Stimulated activated naive B cell treated with anti-CD40 and anti-IgM and Interleukin-4, amounts not matched to agents 10 μg/mL and 1 μg/mL and 100 μg/mL, for 72 hours (primary cell): ENCODE results near the gene CHML.
A peak's percentile ranks its signal among the peaks of the same experiment; 100 is the strongest.

Experiments used
- ATAC-seq, 2 donors: fragments of 150-1000 bp; cut with Tn5 transposase; replicated peaks; 2 replicates each; pipeline ENCODE4 v1.10.0; 2021; ENCODE audit warnings: moderate library complexity in 1 of 2
- DNase-seq: peaks from one replicate; pipeline ENCODE4 v3.0.0; 2021
- H3K27ac Mint-ChIP-seq: one replicate; pipeline ENCODE4 v1.8.0; 2022; ENCODE audit warnings: mild to moderate bottlenecking, mixed read lengths
- H3K27me3 Mint-ChIP-seq, 2 donors: one replicate each; pipeline ENCODE4 v1.8.0; 2022; ENCODE audit warnings: mixed read lengths in 2 of 2
- H3K36me3 Mint-ChIP-seq, 2 donors: one replicate each; pipeline ENCODE4 v1.8.0; 2022; ENCODE audit warnings: mixed read lengths in 2 of 2, mild to moderate bottlenecking in 1 of 2
- H3K4me1 Mint-ChIP-seq, 2 donors: one replicate each; pipeline ENCODE4 v1.8.0; 2022; ENCODE audit warnings: mixed read lengths in 2 of 2, mild to moderate bottlenecking in 1 of 2
- H3K4me3 Mint-ChIP-seq, 2 donors: one replicate each; pipeline ENCODE4 v1.8.0; 2022; ENCODE audit warnings: mild to moderate bottlenecking in 2 of 2, mixed read lengths in 2 of 2, moderate library complexity in 1 of 2
- H3K9me3 Mint-ChIP-seq, 2 donors: one replicate each; pipeline ENCODE4 v1.8.0; 2022; ENCODE audit warnings: mixed read lengths in 2 of 2, mild to moderate bottlenecking in 1 of 2

The CHML gene

GRCh38 chr1:241605146-241605805, 34.9 kb downstream of the CHML start:
- Mint-ChIP-seq H3K27ac (peak overlapping the region; percentile 7), H3K9me3 (peaks cover 3 to 11% of the 10 kb centered on the region in 2 donors), H3K4me3 (no peak overlapping the region), H3K36me3 (peaks cover 48 to 61% of the 10 kb centered on the region in 2 donors), H3K27me3 (no peaks in the 10 kb centered on the region), H3K4me1 (peaks cover 57 to 74% of the 10 kb centered on the region in 2 donors)
- DNase-seq, result no peak
- ATAC-seq, result no peak

- Mint-ChIP-seq H3K4me3 (peak overlapping the region in 1 of 2 donors; percentile 24), H3K27ac (peak overlapping the region; percentile 53), H3K9me3 (peaks cover 3 to 11% of the 10 kb centered on the region in 2 donors), H3K36me3 (peaks cover 47 to 59% of the 10 kb centered on the region in 2 donors), H3K27me3 (no peaks in the 10 kb centered on the region), H3K4me1 (peaks cover 52 to 74% of the 10 kb centered on the region in 2 donors)
- ATAC-seq (peak; percentile 69 to 70), DNase-seq (no peak)
These were observed 36.4 kb downstream of the CHML start for GRCh38 chr1:241603731-241604245.

- Mint-ChIP-seq H3K4me1 (peaks cover 51 to 71% of the 10 kb centered on the region in 2 donors), H3K36me3 (peaks cover 49 to 62% of the 10 kb centered on the region in 2 donors), H3K27ac (peak overlapping the region; percentile 80), H3K9me3 (peaks cover 3 to 11% of the 10 kb centered on the region in 2 donors), H3K27me3 (no peaks in the 10 kb centered on the region), H3K4me3 (peak overlapping the region; percentile 26 to 28)
- ATAC-seq (peak; percentile 60 to 62), DNase-seq (no peak)
These were observed 39.7 kb downstream of the CHML start for GRCh38 chr1:241600496-241600901.

GRCh38 chr1:241598249-241598648, 41.9 kb downstream of the CHML start:
- H3K27ac Mint-ChIP-seq, result peak overlapping the region; percentile 82

GRCh38 chr1:241596633-241597032, 43.5 kb downstream of the CHML start:
- H3K27me3 Mint-ChIP-seq, result no peaks in the 10 kb centered on the region
- peaks cover 52 to 67% of the 10 kb centered on the region in 2 donors for H3K36me3 Mint-ChIP-seq
- H3K27ac Mint-ChIP-seq, result peak overlapping the region; percentile 82
- H3K4me1 Mint-ChIP-seq, result peaks cover 38 to 70% of the 10 kb centered on the region in 2 donors
- peaks cover 0 to 5% of the 10 kb centered on the region in 2 donors for H3K9me3 Mint-ChIP-seq
- peak overlapping the region; percentile 13 to 39 for H3K4me3 Mint-ChIP-seq
- ATAC-seq (peak; percentile 60 to 76), DNase-seq (peak; percentile 27)

More at GRCh38 chr1:241598249-241598648, 41.9 kb downstream of the CHML start:
- Mint-ChIP-seq H3K4me1 (peaks cover 44 to 70% of the 10 kb centered on the region in 2 donors), H3K9me3 (peaks cover 3 to 11% of the 10 kb centered on the region in 2 donors), H3K4me3 (peak overlapping the region; percentile 8 to 26), H3K27me3 (no peaks in the 10 kb centered on the region), H3K36me3 (peaks cover 52 to 67% of the 10 kb centered on the region in 2 donors)
- peak; percentile 71 to 75 for ATAC-seq
- peak; percentile 27 for DNase-seq

- DNase-seq (no peak), ATAC-seq (no peak)
- Mint-ChIP-seq H3K9me3 (no peaks in the 10 kb centered on the region), H3K27ac (peak overlapping the region; percentile 95), H3K27me3 (no peaks in the 10 kb centered on the region), H3K4me3 (no peak overlapping the region), H3K36me3 (peaks cover 52 to 83% of the 10 kb centered on the region in 2 donors), H3K4me1 (peaks cover 38 to 64% of the 10 kb centered on the region in 2 donors)
These were observed 47.0 kb downstream of the CHML start for GRCh38 chr1:241593186-241593585.

GRCh38 chr1:241592273-241592958, 47.8 kb downstream of the CHML start:
- Mint-ChIP-seq H3K27ac (peak overlapping the region; percentile 95), H3K9me3 (no peaks in the 10 kb centered on the region), H3K36me3 (peaks cover 53 to 80% of the 10 kb centered on the region in 2 donors), H3K27me3 (no peaks in the 10 kb centered on the region), H3K4me3 (peak overlapping the region in 1 of 2 donors; percentile 46), H3K4me1 (peaks cover 35 to 56% of the 10 kb centered on the region in 2 donors)
- peak; percentile 84 to 87 for ATAC-seq
- DNase-seq, result no peak

GRCh38 chr1:241591736-241592135, 48.4 kb downstream of the CHML start:
- Mint-ChIP-seq H3K27ac (peak overlapping the region; percentile 95), H3K4me1 (peaks cover 32 to 53% of the 10 kb centered on the region in 2 donors), H3K27me3 (no peaks in the 10 kb centered on the region), H3K36me3 (peaks cover 57 to 83% of the 10 kb centered on the region in 2 donors), H3K4me3 (peak overlapping the region in 1 of 2 donors; percentile 46), H3K9me3 (no peaks in the 10 kb centered on the region)
- DNase-seq (no peak), ATAC-seq (no peak)

- Mint-ChIP-seq H3K4me3 (no peak overlapping the region), H3K9me3 (no peaks in the 10 kb centered on the region), H3K27me3 (no peaks in the 10 kb centered on the region), H3K36me3 (peaks cover 59 to 83% of the 10 kb centered on the region in 2 donors), H3K27ac (peak overlapping the region; percentile 95), H3K4me1 (peaks cover 31 to 49% of the 10 kb centered on the region in 2 donors)
- DNase-seq (no peak), ATAC-seq (peak in 1 of 2 donors; percentile 17)
These were observed 48.9 kb downstream of the CHML start for GRCh38 chr1:241591317-241591716.

- Mint-ChIP-seq H3K36me3 (peaks cover 57 to 79% of the 10 kb centered on the region in 2 donors), H3K27ac (peak overlapping the region; percentile 92)
These were observed 49.5 kb downstream of the CHML start for GRCh38 chr1:241590719-241591118.

More at GRCh38 chr1:241590719-241591118, 49.5 kb downstream of the CHML start:
- H3K27me3 Mint-ChIP-seq, result no peaks in the 10 kb centered on the region
- peaks cover 29 to 45% of the 10 kb centered on the region in 2 donors for H3K4me1 Mint-ChIP-seq
- no peak for DNase-seq
- ATAC-seq, result no peak
- peak overlapping the region in 1 of 2 donors; percentile 27 for H3K4me3 Mint-ChIP-seq
- no peaks in the 10 kb centered on the region for H3K9me3 Mint-ChIP-seq
